Right kidney (tissue), 1 donor: ENCODE data around the gene DAND5.
A peak's percentile ranks its signal among the peaks of the same experiment; 100 is the strongest.

Experiments used
- DNase-seq: peaks from one replicate; pipeline ENCODE4 v3.0.0-alpha.2; 2016

Gene DAND5

GRCh38 chr19:13010038-13010991, 40.9 kb downstream of the DAND5 start:
- DNase-seq: peak; percentile 51

- DNase-seq: no peak
Measured at GRCh38 chr19:13010992-13011652, 41.7 kb downstream of the DAND5 start.

- DNase-seq: peak; percentile 49
Measured at GRCh38 chr19:13011653-13012389, 42.4 kb downstream of the DAND5 start.

GRCh38 chr19:13012390-13012689, 43.0 kb downstream of the DAND5 start:
- DNase-seq: no peak

GRCh38 chr19:13012690-13013608, 43.6 kb downstream of the DAND5 start:
- DNase-seq: peak; percentile 65

GRCh38 chr19:13013649-13014048, 44.3 kb downstream of the DAND5 start:
- no peak for DNase-seq

GRCh38 chr19:13014101-13014920, 44.9 kb downstream of the DAND5 start:
- peak; percentile 69 for DNase-seq

- DNase-seq: no peak
Measured at GRCh38 chr19:13014921-13015280, 45.5 kb downstream of the DAND5 start.

GRCh38 chr19:13015361-13016223, 46.2 kb downstream of the DAND5 start:
- DNase-seq: no peak

- DNase-seq: no peak
Measured at GRCh38 chr19:13016245-13016627, 46.9 kb downstream of the DAND5 start.

GRCh38 chr19:13016628-13017305, 47.4 kb downstream of the DAND5 start:
- DNase-seq: peak; percentile 50

GRCh38 chr19:13017306-13018034, 48.1 kb downstream of the DAND5 start:
- no peak for DNase-seq

- no peak for DNase-seq
Measured at GRCh38 chr19:13018035-13018914, 48.9 kb downstream of the DAND5 start.

- no peak for DNase-seq
Measured at GRCh38 chr19:13019332-13019731, 50.0 kb downstream of the DAND5 start.

GRCh38 chr19:13020002-13020414, 50.6 kb downstream of the DAND5 start:
- DNase-seq: no peak

GRCh38 chr19:13022111-13022858, 52.9 kb downstream of the DAND5 start:
- DNase-seq: peak; percentile 47
